GM12801 (cell line): ENCODE data around the gene PNMA1.

Source experiments
- TF ChIP-seq, protein P1 (sequence below): IDR thresholded peaks from one replicate; pipeline ENCODE4 v1.5.1; 2011; ENCODE audit warnings: control low read depth; ENCODE audit not compliant: insufficient read length; ENCODE audit errors: extremely low read depth

The PNMA1 gene

DNA sequence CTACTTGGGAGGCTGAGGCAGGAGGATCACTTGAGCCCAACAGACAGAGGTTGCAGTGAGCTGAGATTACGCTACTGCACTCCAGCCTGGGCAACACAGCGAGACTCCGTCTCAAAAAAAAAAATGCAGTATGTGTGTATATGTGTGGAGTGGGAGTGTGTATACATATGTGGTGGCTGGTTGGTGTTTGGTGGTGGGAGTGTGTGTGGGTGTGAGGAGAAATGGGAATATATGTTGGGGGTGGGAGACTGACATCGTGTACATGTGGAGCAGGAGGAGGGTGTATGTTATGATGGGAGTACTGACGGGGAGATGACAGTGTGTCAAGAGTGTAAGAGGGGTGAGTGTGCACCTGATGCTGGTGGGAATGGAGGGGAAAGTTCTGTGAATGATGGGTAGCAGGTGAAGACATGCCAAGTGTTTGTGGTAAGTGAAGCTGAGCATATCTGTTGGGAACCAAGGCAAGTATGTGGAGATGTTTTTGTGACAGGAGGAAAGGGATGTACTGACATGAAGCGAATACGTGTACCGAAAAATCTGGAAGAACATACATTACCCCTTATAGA is 4.2 kb downstream of the PNMA1 start:
- TF ChIP-seq, protein P1, sequence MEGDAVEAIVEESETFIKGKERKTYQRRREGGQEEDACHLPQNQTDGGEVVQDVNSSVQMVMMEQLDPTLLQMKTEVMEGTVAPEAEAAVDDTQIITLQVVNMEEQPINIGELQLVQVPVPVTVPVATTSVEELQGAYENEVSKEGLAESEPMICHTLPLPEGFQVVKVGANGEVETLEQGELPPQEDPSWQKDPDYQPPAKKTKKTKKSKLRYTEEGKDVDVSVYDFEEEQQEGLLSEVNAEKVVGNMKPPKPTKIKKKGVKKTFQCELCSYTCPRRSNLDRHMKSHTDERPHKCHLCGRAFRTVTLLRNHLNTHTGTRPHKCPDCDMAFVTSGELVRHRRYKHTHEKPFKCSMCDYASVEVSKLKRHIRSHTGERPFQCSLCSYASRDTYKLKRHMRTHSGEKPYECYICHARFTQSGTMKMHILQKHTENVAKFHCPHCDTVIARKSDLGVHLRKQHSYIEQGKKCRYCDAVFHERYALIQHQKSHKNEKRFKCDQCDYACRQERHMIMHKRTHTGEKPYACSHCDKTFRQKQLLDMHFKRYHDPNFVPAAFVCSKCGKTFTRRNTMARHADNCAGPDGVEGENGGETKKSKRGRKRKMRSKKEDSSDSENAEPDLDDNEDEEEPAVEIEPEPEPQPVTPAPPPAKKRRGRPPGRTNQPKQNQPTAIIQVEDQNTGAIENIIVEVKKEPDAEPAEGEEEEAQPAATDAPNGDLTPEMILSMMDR: no peak

DNA sequence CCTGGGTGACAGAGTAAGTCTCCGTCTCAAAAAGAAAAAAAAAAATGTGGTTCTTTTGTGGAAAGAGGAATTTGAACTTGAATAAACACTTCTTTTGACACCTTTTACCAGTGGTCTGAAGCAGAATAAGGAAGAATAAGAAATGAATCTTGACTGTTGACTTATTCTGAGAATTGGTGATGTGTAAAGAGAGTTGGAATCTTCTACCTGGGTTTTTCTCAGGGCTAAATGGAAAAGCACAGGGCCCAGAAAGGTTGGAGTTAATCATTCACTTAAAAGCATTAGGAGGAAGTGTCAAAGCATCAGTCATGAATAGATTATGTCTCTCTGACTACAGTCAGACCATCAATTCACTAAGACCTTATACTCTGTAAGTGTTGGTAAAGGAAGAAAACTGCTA is 13.9 kb downstream of the PNMA1 start:
- TF ChIP-seq, protein P1: no peak

DNA sequence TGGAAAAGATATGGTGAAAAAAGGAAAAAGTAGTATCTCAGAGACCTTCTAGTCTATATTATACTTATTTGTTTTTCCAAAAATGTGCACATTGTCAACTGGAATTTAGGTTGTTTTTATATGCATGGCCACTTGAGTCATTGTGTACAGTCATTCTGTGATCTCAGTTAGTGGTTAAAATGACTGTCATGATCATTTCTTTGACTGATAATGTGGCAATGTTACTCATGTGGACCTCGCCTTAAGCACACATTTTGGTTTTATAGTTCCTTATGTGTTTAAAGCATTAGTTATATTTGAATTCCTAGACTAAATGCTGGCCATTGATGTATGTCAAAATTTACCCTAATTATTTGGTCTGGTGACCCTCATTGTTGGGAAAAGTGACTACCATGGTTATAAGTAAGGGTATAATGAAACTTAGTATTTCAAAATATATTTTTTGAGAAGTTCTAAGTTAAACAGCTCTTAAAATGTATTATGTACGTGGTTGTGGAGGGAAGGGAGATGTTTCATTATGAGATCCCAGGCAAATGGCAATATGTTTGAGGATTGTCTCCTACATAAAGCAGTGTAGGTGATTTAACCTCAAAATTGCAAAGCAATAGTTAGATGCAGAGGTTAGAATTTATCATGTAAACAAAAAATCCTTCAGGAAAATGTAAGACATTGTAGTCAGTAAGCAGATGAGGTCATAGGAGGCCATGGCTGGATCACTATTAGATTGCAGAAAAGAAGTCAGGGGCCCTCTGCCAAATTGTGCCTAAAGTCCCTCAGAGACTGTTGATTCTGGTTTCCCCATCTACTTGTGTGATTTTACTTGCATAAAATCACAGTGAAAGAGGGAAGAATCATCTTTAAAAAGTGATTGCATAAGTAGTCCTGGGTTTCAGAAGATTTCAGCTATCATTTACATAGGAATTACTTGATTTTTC is 17.5 kb downstream of the PNMA1 start:
- TF ChIP-seq, protein P1: no peak

DNA sequence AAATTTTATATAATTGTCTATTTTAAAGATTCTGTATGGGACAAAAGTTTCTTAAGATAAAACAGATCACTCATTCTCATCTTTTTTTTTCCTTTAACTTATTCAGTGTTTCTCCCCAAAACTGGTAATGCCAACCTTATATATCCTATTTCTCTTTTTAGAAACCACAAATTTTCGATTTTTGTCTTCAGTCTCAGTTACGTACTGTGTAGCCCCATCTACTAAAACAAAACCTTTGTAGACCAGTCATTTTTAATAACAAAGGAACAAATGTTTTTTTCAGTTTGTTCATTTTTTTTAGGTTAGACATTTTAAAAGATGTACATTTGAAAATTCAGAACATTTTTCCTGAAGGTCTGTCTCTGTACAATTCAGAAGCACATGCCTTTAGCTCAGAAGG is 18.2 kb downstream of the PNMA1 start:
- TF ChIP-seq, protein P1: no peak

DNA sequence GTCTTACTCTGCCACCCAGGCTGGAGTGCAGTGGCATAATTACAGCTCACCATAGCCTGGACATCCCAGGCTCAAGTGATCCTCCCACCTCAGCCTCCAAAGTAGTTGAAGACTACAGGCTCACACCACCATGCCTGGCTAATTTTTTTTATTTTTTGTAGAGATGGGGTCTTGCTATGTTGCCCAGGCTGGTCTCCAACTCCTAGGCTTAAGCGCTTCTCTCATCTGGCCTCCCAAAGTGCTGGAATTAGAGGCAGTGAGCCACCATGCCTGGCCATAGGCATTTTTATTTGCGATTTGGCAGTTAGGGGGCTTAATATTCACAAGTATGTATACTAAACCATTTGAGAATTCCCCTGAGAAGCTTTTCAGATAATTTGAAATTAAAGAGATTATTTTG is 19.1 kb downstream of the PNMA1 start:
- TF ChIP-seq, protein P1: no peak

DNA sequence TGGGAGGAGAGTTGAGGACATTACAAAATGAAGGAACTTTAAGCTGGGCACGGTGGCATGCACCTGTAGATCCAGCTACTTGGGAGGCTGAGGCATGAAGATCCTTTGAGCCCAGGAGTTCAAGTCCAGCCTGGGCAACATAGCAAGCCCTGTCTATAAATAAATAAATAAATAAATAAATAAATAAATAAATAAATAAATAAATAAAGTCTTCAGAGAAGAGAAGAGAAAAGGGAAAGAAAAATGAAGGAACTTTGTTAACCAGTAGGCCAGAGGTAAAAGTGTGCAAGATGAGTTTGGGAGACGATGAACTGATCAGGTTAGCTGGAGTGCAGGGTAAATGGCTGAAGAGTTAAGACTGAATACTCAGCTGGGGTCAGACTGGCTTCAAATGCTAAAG is 20.1 kb downstream of the PNMA1 start:
- TF ChIP-seq, protein P1: no peak

DNA sequence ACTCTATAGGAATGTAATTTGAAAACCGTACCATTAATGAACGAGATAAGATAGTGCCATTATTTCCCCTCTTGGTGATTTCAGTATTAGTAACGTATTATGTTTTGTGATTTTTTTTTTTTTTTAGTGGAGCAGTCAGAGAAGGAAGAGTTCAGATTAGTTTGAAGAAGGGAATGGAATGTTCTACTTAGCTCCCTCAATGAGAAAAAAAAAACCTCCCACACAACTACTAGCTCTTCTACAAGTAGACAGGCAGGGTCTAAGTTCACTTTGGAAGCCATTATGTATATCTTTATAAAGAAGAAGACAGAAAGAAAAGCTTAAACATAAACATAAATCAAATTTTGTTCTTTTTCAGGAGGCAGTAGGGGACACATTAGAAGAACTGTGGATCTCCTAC is 27.3 kb downstream of the PNMA1 start:
- TF ChIP-seq, protein P1: no peak
